ENCODE results near the gene DPP6. TPM values are rescaled to one million over a fixed set of nuclear protein-coding genes. Genes with fewer than 3 reads are reported as not detected.

DPP6 gene
- total and polyA plus RNA-seq, 2 of the 8 experiments (the other 6 are each of a cell fraction or from before 2014, with no cell fraction given): 4.7 to 6.8 TPM

DNA sequence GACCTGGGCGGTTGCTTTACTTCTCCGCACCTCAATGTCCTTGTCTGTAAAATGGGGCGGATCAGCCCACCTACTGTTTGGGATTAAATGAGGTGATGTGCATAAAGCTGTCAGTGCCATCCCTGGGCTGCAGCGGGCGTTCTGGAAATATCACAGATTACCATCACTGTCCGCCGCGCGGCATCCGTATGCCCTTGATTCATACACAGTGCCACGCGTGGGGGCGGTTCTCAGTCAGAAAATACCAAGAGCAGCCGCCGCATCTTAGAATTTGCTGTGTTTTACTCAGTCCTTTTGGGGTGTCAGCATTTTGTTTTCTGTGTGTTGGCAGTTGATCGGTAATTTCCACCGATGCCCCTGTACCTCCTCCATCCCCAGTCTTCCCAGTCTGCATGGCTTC is 338.8 kb downstream of the DPP6 start:
- no peak overlapping the region for H3K9ac ChIP-seq (replicated peaks in 1 of 4; ENCODE audit: extremely low read depth in 1 of 4, low read depth in 3 of 4, low read length in 3 of 4)
- peaks cover 0 to 3% (median 1%) of the 10 kb centered on the region in 4 experiments; a peak in 2 of 7 replicates for H3K4me1 ChIP-seq (replicated peaks in 1 of 4; ENCODE audit: control insufficient read depth in 3 of 4, insufficient read depth in 4 of 4, low read length in 3 of 4)
- H3K9me3 ChIP-seq (ENCODE audit: insufficient read depth in 2 of 2, low read depth in 1 of 2, low read length in 1 of 2): no peaks in the 10 kb centered on the region
- H3K36me3 ChIP-seq (ENCODE audit: control insufficient read depth in 2 of 4, insufficient read depth in 4 of 4, low read length in 3 of 4): no peaks in the 10 kb centered on the region
- no peak overlapping the region for H2BK5ac ChIP-seq (ENCODE audit: low read depth, low read length)
- no peak overlapping the region for H2AK5ac ChIP-seq (ENCODE audit: low read depth, low read length)
- H2BK15ac ChIP-seq (ENCODE audit: low read length): no peak overlapping the region
- ChIA-PET POLR2A (ENCODE audit: partially characterized antibody) (no interaction called here), CTCF (ENCODE audit: partially characterized antibody) (interaction anchor here (0.7 kb wide), 1 partner anchor 220 kb away, joined by 3 read pairs; no protein-coding TSS in a partner anchor)
- H3K79me1 ChIP-seq (ENCODE audit: low read depth, low read length): no peaks in the 10 kb centered on the region
- no peak overlapping the region for H2BK12ac ChIP-seq (ENCODE audit: low read depth, low read length)
- H4K5ac ChIP-seq (ENCODE audit: insufficient read length, low read depth, low read length): no peak overlapping the region
- no peak overlapping the region for H3K56ac ChIP-seq (replicated peaks; ENCODE audit: insufficient read length, low read depth, low read length)
- no peak overlapping the region for H3K4ac ChIP-seq (replicated peaks; ENCODE audit: insufficient read length, low read depth, low read length)
- no peak overlapping the region for H3K4me2 ChIP-seq (ENCODE audit: insufficient read depth in 1 of 2, low read depth in 2 of 2, low read length in 2 of 2)
- H2BK120ac ChIP-seq (replicated peaks; ENCODE audit: low read depth, low read length): no peak overlapping the region
- no peak overlapping the region for H2AFZ ChIP-seq (ENCODE audit: low read length)
- no peak overlapping the region for H3K14ac ChIP-seq (ENCODE audit: insufficient read length)
- no peaks in the 10 kb centered on the region for H3K23me2 ChIP-seq (ENCODE audit: low read depth, low read length)
- no peaks in the 10 kb centered on the region for H3K27me3 ChIP-seq (replicated peaks in 1 of 4; ENCODE audit: control insufficient read depth in 3 of 4, extremely low read depth in 1 of 4, insufficient read depth in 3 of 4, low read length in 3 of 4)
- H3K79me2 ChIP-seq (ENCODE audit: control insufficient read depth in 1 of 2, insufficient read depth in 2 of 2, low read length in 2 of 2): no peaks in the 10 kb centered on the region
- no peak overlapping the region; the same call in 1 of the 2 replicates for H4K8ac ChIP-seq (ENCODE audit: extremely low read depth, insufficient read depth, low read length)
- no peak overlapping the region for H3K27ac ChIP-seq (ENCODE audit: low read depth, low read length)
- no peak for FAIRE-seq
- no peak overlapping the region for H4K91ac ChIP-seq (replicated peaks; ENCODE audit: insufficient read length, low read length)
- H4K20me1 ChIP-seq (replicated peaks in 1 of 2; ENCODE audit: control insufficient read depth in 1 of 2, insufficient read depth in 2 of 2, low read length in 2 of 2): no peaks in the 10 kb centered on the region
- DNase-seq (ENCODE audit: low read depth in 1 of 2, low spot score in 2 of 2): no peak
- no peak overlapping the region for H2BK20ac ChIP-seq (ENCODE audit: low read length)
- H3K23ac ChIP-seq (ENCODE audit: insufficient read length): no peak overlapping the region
- H3K4me3 ChIP-seq (ENCODE audit: extremely low read depth in 1 of 4, insufficient read depth in 2 of 4, low read depth in 3 of 4, low read length in 4 of 4): no peak overlapping the region
- WGBS, 2 experiments (ENCODE audit: extremely low coverage in 1 of 2, insufficient coverage in 1 of 2, insufficient read length in 1 of 2, insufficient replicate concordance in 2 of 2, low coverage in 1 of 2, low lambda C conversion rate in 2 of 2, missing lambda C conversion rate in 1 of 2): 94% methylated on average over 17 of the region's 17 CpGs; no CpG with 5 or more reads in 1 of the 2 experiments
- H3K18ac ChIP-seq (ENCODE audit: extremely low read depth, low read length): no peak overlapping the region
- no peak for TF ChIP-seq HDAC6 (IDR thresholded peaks at IDR 0.05; ENCODE audit: low read depth, low read length)
- TF ChIP-seq, protein P1, sequence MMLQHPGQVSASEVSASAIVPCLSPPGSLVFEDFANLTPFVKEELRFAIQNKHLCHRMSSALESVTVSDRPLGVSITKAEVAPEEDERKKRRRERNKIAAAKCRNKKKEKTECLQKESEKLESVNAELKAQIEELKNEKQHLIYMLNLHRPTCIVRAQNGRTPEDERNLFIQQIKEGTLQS (IDR thresholded peaks at IDR 0.05; ENCODE audit: insufficient read depth, low read depth, low read length): no peak
- no peak for TF ChIP-seq ASH2L (IDR thresholded peaks at IDR 0.05; ENCODE audit: low read length)
- no peak for TF ChIP-seq HDAC2 (IDR thresholded peaks at IDR 0.05; ENCODE audit: borderline replicate concordance in 1 of 2, low read depth in 2 of 2, low read length in 2 of 2)
- TF ChIP-seq TEAD4 (IDR thresholded peaks at IDR 0.05; ENCODE audit: low read depth, low read length): no peak
- TF ChIP-seq, protein P2, sequence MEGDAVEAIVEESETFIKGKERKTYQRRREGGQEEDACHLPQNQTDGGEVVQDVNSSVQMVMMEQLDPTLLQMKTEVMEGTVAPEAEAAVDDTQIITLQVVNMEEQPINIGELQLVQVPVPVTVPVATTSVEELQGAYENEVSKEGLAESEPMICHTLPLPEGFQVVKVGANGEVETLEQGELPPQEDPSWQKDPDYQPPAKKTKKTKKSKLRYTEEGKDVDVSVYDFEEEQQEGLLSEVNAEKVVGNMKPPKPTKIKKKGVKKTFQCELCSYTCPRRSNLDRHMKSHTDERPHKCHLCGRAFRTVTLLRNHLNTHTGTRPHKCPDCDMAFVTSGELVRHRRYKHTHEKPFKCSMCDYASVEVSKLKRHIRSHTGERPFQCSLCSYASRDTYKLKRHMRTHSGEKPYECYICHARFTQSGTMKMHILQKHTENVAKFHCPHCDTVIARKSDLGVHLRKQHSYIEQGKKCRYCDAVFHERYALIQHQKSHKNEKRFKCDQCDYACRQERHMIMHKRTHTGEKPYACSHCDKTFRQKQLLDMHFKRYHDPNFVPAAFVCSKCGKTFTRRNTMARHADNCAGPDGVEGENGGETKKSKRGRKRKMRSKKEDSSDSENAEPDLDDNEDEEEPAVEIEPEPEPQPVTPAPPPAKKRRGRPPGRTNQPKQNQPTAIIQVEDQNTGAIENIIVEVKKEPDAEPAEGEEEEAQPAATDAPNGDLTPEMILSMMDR (IDR thresholded peaks at IDR 0.05; ENCODE audit: control extremely low read depth in 1 of 3, insufficient read depth in 1 of 3, low read depth in 1 of 3, low read length in 3 of 3): no peak
- TF ChIP-seq BCL11A (IDR thresholded peaks at IDR 0.05; ENCODE audit: low read depth in 2 of 2, low read length in 2 of 2): no peak
- no peak for TF ChIP-seq POU5F1 (IDR thresholded peaks at IDR 0.05; ENCODE audit: low read depth, low read length)
- TF ChIP-seq SP1 (IDR thresholded peaks at IDR 0.05; ENCODE audit: low read depth, low read length): no peak
- no peak for TF ChIP-seq RNF2 (IDR thresholded peaks at IDR 0.05; ENCODE audit: borderline replicate concordance, low read depth, low read length, missing control alignments, poor library complexity, severe bottlenecking)
- TF ChIP-seq CHD2 (IDR thresholded peaks at IDR 0.05; ENCODE audit: low read length): no peak
